Keratinocyte (primary cell): ENCODE data around the gene LRRC75B. TPM values are rescaled to one million over a fixed set of nuclear protein-coding genes. Genes with fewer than 3 reads are reported as not detected.
"Not testable (repeated sequence)": the region's sequence is repeated elsewhere in the genome, so short reads cannot be mapped to it uniquely, and the experiment has no call there.

Source experiments
- DNase-seq: peaks from one replicate; pipeline ENCODE4 v3.0.0-alpha.2; 2011; ENCODE audit warnings: low read depth, missing footprints, low spot score
- FAIRE-seq: peaks from 2 replicates; lab custom pipeline; 2011; peaks lifted over from hg19 to GRCh38; lab: Jason Lieb, UNC
- H2AFZ ChIP-seq: 2 replicates; pipeline ENCODE4 v1.6.0; 2012; ENCODE audit warnings: low read length, control low read depth, inconsistent platforms; ENCODE audit not compliant: control insufficient read depth
- H3K27ac ChIP-seq: 2 replicates; pipeline ENCODE4 v1.5.1; 2011; ENCODE audit warnings: low read length; ENCODE audit not compliant: control insufficient read depth, insufficient read depth
- H3K27me3 ChIP-seq: 3 replicates; pipeline ENCODE4 v1.6.0; 2011; ENCODE audit warnings: low read length; ENCODE audit not compliant: control insufficient read depth, insufficient read depth; ENCODE audit errors: extremely low read depth
- H3K36me3 ChIP-seq, 2 experiments: 2 replicates in 1 of 2; 3 replicates in 1 of 2; pipeline ENCODE4 v1.5.1; 2011; ENCODE audit warnings: low read length in 2 of 2, mild to moderate bottlenecking in 1 of 2; ENCODE audit not compliant: control insufficient read depth in 2 of 2, insufficient read depth in 2 of 2; ENCODE audit errors: extremely low read depth in 1 of 2
- H3K4me1 ChIP-seq: 3 replicates; pipeline ENCODE4 v1.5.1; 2011; ENCODE audit warnings: low read length; ENCODE audit not compliant: control insufficient read depth, insufficient read depth; ENCODE audit errors: extremely low read depth
- H3K4me2 ChIP-seq: 3 replicates; pipeline ENCODE4 v1.6.0; 2011; ENCODE audit warnings: low read depth, low read length; ENCODE audit not compliant: control insufficient read depth, insufficient read depth; ENCODE audit errors: extremely low read depth
- H3K4me3 ChIP-seq, 3 experiments: fragments of 200-600 bp in 1 of 3; sonication (generic) in 1 of 3; 2 replicates in 2 of 3; 3 replicates in 1 of 3; pipeline ENCODE4 v1.5.1; 2011 to 2016; ENCODE audit warnings: low read length in 3 of 3, mild to moderate bottlenecking in 3 of 3, control low read depth in 2 of 3, inconsistent platforms in 1 of 3, low read depth in 1 of 3, mixed read lengths in 1 of 3, mixed run types in 1 of 3, moderate library complexity in 1 of 3; ENCODE audit not compliant: control insufficient read depth in 2 of 3, insufficient read depth in 2 of 3; ENCODE audit errors: extremely low read depth in 1 of 3
- H3K79me2 ChIP-seq: 2 replicates; pipeline ENCODE4 v1.6.0; 2012; ENCODE audit warnings: low read length; ENCODE audit not compliant: control insufficient read depth, insufficient read depth
- H3K9ac ChIP-seq: 3 replicates; pipeline ENCODE4 v1.6.0; 2011; ENCODE audit warnings: low read length; ENCODE audit not compliant: control insufficient read depth, insufficient read depth; ENCODE audit errors: extremely low read depth
- H3K9me1 ChIP-seq: 3 replicates; pipeline ENCODE4 v1.6.0; 2011; ENCODE audit warnings: low read length; ENCODE audit not compliant: control insufficient read depth, insufficient read depth; ENCODE audit errors: extremely low read depth
- H3K9me3 ChIP-seq: 2 replicates; pipeline ENCODE4 v1.5.1; 2012; ENCODE audit warnings: low read depth, low read length; ENCODE audit not compliant: control insufficient read depth
- H4K20me1 ChIP-seq: 3 replicates; pipeline ENCODE4 v1.6.0; 2011; ENCODE audit warnings: low read length; ENCODE audit not compliant: control insufficient read depth, insufficient read depth; ENCODE audit errors: extremely low read depth
- CTCF ChIP-seq, 3 experiments: IDR thresholded peaks in 1 of 3; conservative IDR thresholded peaks in 1 of 3; optimal IDR thresholded peaks in 1 of 3; 2 replicates in 2 of 3; 3 replicates in 1 of 3; pipeline versions ENCODE3 to v1.5.1; 2011; ENCODE audit warnings: low read length in 3 of 3, mild to moderate bottlenecking in 3 of 3, moderate library complexity in 2 of 3, control low read depth in 1 of 3, inconsistent platforms in 1 of 3; ENCODE audit not compliant: insufficient read depth in 2 of 3; ENCODE audit errors: extremely low read depth in 1 of 3
- EZH2 ChIP-seq: IDR thresholded peaks from one replicate; pipeline ENCODE4 v1.6.1; 2012; ENCODE audit warnings: inconsistent platforms, mild to moderate bottlenecking, low read length, moderate library complexity
- dilution Hi-C: fragments of 300-500 bp; cut with MboI; formaldehyde crosslinking; loops from one replicate; pipeline ENCODE4 v1.7.0; 2020; ENCODE audit warnings: low sequenced_read_pairs; ENCODE audit not compliant: extremely low pct_ligation_motif_present
- polyA minus RNA-seq, 3 experiments: library from RNA; depleted of rRNA, polyadenylated mRNA; stranded (reverse); fragments of >200 nt; gene quantifications; 1 replicate in 1 of 3; 2 replicates in 1 of 3; 3 replicates in 1 of 3; pipeline ENCODE4 v1.2.3, GENCODE V29; 2011
- polyA plus RNA-seq, 5 experiments: library from polyadenylated mRNA; depleted of rRNA in 3 of 5; stranded (reverse) in 3 of 5; stranded (forward) in 1 of 5; unstranded in 1 of 5; fragments of >200 nt; gene quantifications; 1 replicate in 1 of 5; 2 replicates in 3 of 5; 3 replicates in 1 of 5; pipeline versions ENCODE4 v1.2.1 to v1.2.3, GENCODE V29; 2011 to 2012; ENCODE audit warnings: missing spikeins in 2 of 5, low read depth in 1 of 5, low replicate concordance in 1 of 5

LRRC75B gene
- polyA plus RNA-seq, result 4.3 to 10.5 TPM (median 4.9 TPM) in 3 replicates
- polyA plus RNA-seq (2011; ENCODE audit: low read depth), result 4.1 TPM
- polyA plus RNA-seq (2011; cell fraction: cytosol; rRNA removed), result 3.2 and 6.2 TPM in 2 replicates
- polyA plus RNA-seq (2011; cell fraction: nucleus; rRNA removed), result 16.9 and 24.6 TPM in 2 replicates
- polyA plus RNA-seq (2012; ENCODE audit: low replicate concordance), result 4.3 and 4.8 TPM in 2 replicates
- 3.1 to 4.8 TPM (median 3.7 TPM) in 3 replicates for polyA minus RNA-seq
- 3.1 TPM for polyA minus RNA-seq (2011; cell fraction: cytosol; rRNA and poly(A)+ RNA removed)
- polyA minus RNA-seq (2011; cell fraction: nucleus; rRNA and poly(A)+ RNA removed), result 3.1 and 3.2 TPM in 2 replicates

GRCh38 chr22:24592851-24593558 lies at the start of gene LRRC75B:
LRRC75B (minus strand) TSS chr22:24593073; CDS start chr22:24593039, 34 bp downstream.
- H3K27me3 ChIP-seq, result no peaks in the 10 kb centered on the region
- TF ChIP-seq CTCF (optimal IDR thresholded peaks at IDR 0.05 in 1 of 3, IDR thresholded peaks at IDR 0.05 in 1 of 3, conservative IDR thresholded peaks at IDR 0.05 in 1 of 3; ENCODE audit: extremely low read depth in 1 of 3, insufficient read depth in 2 of 3, low read length in 3 of 3), result no peak
- TF ChIP-seq EZH2, result no peak
- H3K36me3 ChIP-seq, result peaks cover 0 to 1% of the 10 kb centered on the region in 2 experiments
- H3K79me2 ChIP-seq, result no peaks in the 10 kb centered on the region
- peaks cover 10% of the 10 kb centered on the region for H3K4me1 ChIP-seq
- peak within 1 kb of the TSS; percentile 58 for H3K27ac ChIP-seq
- peak within 1 kb of the TSS; percentile 91 for H3K4me2 ChIP-seq
- H4K20me1 ChIP-seq, result no peaks in the 10 kb centered on the region
- peak within 1 kb of the TSS; percentile 75 for H3K9ac ChIP-seq
- H3K4me3 ChIP-seq, result peak within 1 kb of the TSS; percentile 63 to 78 (median 70)
- peak; percentile 75 for FAIRE-seq
- dilution Hi-C loops, result no loop called here
- no peaks in the 10 kb centered on the region for H3K9me1 ChIP-seq
- H3K9me3 ChIP-seq, result no peaks in the 10 kb centered on the region
- H2AFZ ChIP-seq, result peak within 1 kb of the TSS; percentile 81
- DNase-seq, result no peak

GRCh38 chr22:24642307-24642706 lies 49.4 kb upstream of the LRRC75B start:
- H3K9me3 ChIP-seq, DNase-seq, dilution Hi-C loops, H3K79me2 ChIP-seq, H3K27ac ChIP-seq, H2AFZ ChIP-seq, H3K4me2 ChIP-seq, H3K9me1 ChIP-seq, H3K9ac ChIP-seq, H3K4me1 ChIP-seq, H3K27me3 ChIP-seq, FAIRE-seq, H4K20me1 ChIP-seq, H3K36me3 ChIP-seq, H3K4me3 ChIP-seq: not testable (repeated sequence)

GRCh38 chr22:24636513-24636912 lies 43.6 kb upstream of the LRRC75B start:
- DNase-seq, H3K36me3 ChIP-seq, H3K79me2 ChIP-seq, H3K4me3 ChIP-seq, H3K9me1 ChIP-seq, H3K4me2 ChIP-seq, H3K9me3 ChIP-seq, dilution Hi-C loops, FAIRE-seq, H3K27me3 ChIP-seq, H3K27ac ChIP-seq, H3K9ac ChIP-seq, H3K4me1 ChIP-seq, H4K20me1 ChIP-seq, H2AFZ ChIP-seq: not testable (repeated sequence)

- H3K4me2 ChIP-seq, DNase-seq, H3K9me1 ChIP-seq, H3K36me3 ChIP-seq, H3K4me1 ChIP-seq, FAIRE-seq, H3K9ac ChIP-seq, H3K9me3 ChIP-seq, dilution Hi-C loops, H3K27ac ChIP-seq, H3K79me2 ChIP-seq, H3K27me3 ChIP-seq, H4K20me1 ChIP-seq, H3K4me3 ChIP-seq, H2AFZ ChIP-seq: not testable (repeated sequence)
Observed at GRCh38 chr22:24634776-24635389, 42.0 kb upstream of the LRRC75B start.
